HEK293T (cell line): ENCODE measurements around the gene KCNQ1.

ENCODE experiments used
- FOXM1 ChIP-seq: fragments of 450-650 bp; IDR thresholded peaks from 2 replicates; pipeline ENCODE4 v1.6.1; 2017; ENCODE audit warnings: mild to moderate bottlenecking, borderline replicate concordance
- HDGF ChIP-seq: fragments of 450-650 bp; IDR thresholded peaks from 2 replicates; pipeline ENCODE4 v1.6.1; 2017; ENCODE audit warnings: antibody characterized with exemption, borderline replicate concordance
- LEF1 ChIP-seq: fragments of 450-650 bp; IDR thresholded peaks from 2 replicates; pipeline ENCODE4 v1.6.1; 2017; ENCODE audit warnings: mild to moderate bottlenecking, borderline replicate concordance
- PKNOX1 ChIP-seq: fragments of 450-650 bp; IDR thresholded peaks from 2 replicates; pipeline ENCODE4 v1.6.1; 2016

DNA sequence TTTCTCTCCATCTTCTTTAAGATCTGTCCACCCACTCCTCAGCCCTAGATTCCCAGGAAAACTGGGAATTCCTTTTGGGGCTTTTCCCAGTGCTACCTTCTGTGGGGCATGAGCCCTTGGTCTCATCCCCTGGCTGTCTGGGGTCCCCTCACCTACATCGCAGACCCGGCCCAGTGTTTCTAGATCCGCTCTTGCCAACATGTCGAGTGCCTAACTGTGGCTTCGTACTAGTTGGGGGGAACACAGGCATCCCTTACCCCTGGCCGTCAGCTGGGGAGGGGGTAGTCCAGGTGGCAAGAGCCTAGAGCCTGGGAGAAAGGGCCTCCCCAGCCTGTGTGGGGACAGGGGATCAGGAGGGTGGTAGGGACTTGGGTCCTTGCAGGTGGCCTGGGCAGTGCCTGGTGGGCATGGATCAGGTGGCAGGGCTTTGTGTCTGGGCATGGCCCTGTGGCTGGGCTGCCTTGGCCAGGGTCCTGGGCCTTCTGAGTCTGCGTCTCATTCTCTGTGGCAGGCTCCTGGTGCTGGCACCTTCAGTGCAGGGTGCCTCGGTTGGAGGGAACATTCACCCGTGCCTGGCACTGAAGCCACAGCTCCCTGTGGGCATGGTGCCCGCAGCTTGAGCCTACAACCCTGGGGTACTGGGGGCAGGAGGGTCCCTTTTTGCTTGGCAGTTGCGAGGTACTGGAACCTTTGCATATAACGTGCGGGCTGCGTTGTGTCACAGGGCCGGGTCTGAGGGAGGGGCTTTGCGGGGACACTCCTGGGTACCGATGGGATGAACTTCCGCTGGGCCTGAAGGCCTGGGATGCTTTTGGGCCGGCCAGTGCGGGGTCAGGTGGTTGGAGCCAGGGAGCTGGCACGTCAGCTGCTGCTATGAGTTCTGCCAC is 4.1 kb downstream of the KCNQ1 start:
- TF ChIP-seq HDGF, result no peak
- TF ChIP-seq PKNOX1, result no peak
- no peak for TF ChIP-seq LEF1
- TF ChIP-seq FOXM1, result no peak
